BJ (cell line): Measurements from ENCODE around the gene BRPF3. TPM values are rescaled to one million over a fixed set of nuclear protein-coding genes. Genes with fewer than 3 reads are reported as not detected.

Experiments
- CTCF ChIA-PET: fragments of 350-600 bp; formaldehyde crosslinking; extraction: SDS; loops from one replicate; lab custom pipeline; 2021; ENCODE audit warnings: antibody characterized with exemption, inconsistent platforms; lab: Yijun Ruan, JAX
- POLR2A ChIA-PET: fragments of 300-600 bp; sonication (Branson Sonifier 250); formaldehyde crosslinking; extraction: SDS; loops from one replicate; lab custom pipeline; 2021; ENCODE audit warnings: antibody characterized with exemption; lab: Charles Lee
- DNase-seq: peaks from one replicate; pipeline ENCODE4 v3.0.0-alpha.2; 2011; ENCODE audit warnings: low read depth
- H3K27me3 ChIP-seq: 2 replicates; pipeline ENCODE4 v1.6.0; 2011; ENCODE audit warnings: low read length; ENCODE audit not compliant: control insufficient read depth, insufficient read depth
- H3K36me3 ChIP-seq: 2 replicates; pipeline ENCODE4 v1.5.1; 2011; ENCODE audit warnings: low read length; ENCODE audit not compliant: control insufficient read depth, insufficient read depth
- H3K4me3 ChIP-seq: 2 replicates; pipeline ENCODE4 v1.5.1; 2011; ENCODE audit warnings: low read depth, mild to moderate bottlenecking, control low read depth, low read length
- polyA plus RNA-seq: library from polyadenylated mRNA; depleted of rRNA; stranded (reverse); fragments of >200 nt; gene quantifications from 2 replicates; pipeline ENCODE4 v1.2.3, GENCODE V29; 2011
- TF ChIP-seq, protein P1 (sequence below): IDR thresholded peaks from 2 replicates; pipeline ENCODE4 v1.5.1; 2011; ENCODE audit warnings: low read depth, mild to moderate bottlenecking, control low read depth, inconsistent platforms, low read length, moderate library complexity; ENCODE audit not compliant: insufficient read depth

BRPF3 gene
- polyA plus RNA-seq, 1 experiment = 13.2 TPM

DNA sequence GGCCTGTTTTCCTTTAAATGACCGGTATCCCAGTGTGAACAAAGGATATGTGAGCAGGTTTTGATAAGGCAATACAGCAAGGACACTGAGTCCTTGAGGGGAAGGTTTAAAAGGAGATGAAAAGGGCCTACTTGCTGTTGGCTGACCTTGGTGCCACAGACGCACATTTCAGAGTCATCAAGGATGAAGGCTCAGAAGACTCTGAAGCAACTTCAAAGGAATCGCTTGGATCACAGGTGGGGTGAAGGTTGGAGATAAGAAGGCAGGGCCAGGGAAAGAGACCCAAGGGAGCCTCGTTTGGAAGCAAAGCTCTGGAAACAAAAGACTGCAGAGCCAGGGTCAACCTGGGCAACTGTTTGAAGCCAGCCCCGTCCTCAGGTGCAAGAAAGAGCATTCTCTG lies 43.2 kb downstream of the BRPF3 start:
- DNase-seq = no peak
- TF ChIP-seq, protein P1, sequence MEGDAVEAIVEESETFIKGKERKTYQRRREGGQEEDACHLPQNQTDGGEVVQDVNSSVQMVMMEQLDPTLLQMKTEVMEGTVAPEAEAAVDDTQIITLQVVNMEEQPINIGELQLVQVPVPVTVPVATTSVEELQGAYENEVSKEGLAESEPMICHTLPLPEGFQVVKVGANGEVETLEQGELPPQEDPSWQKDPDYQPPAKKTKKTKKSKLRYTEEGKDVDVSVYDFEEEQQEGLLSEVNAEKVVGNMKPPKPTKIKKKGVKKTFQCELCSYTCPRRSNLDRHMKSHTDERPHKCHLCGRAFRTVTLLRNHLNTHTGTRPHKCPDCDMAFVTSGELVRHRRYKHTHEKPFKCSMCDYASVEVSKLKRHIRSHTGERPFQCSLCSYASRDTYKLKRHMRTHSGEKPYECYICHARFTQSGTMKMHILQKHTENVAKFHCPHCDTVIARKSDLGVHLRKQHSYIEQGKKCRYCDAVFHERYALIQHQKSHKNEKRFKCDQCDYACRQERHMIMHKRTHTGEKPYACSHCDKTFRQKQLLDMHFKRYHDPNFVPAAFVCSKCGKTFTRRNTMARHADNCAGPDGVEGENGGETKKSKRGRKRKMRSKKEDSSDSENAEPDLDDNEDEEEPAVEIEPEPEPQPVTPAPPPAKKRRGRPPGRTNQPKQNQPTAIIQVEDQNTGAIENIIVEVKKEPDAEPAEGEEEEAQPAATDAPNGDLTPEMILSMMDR = no peak
- ChIA-PET POLR2A (no interaction called here), CTCF (no interaction called here)
- H3K27me3 ChIP-seq = no peaks in the 10 kb centered on the region
- no peaks in the 10 kb centered on the region for H3K36me3 ChIP-seq
- H3K4me3 ChIP-seq = no peak overlapping the region

- ChIA-PET POLR2A (no interaction called here), CTCF (no interaction called here)
- TF ChIP-seq, protein P1 = no peak
- no peaks in the 10 kb centered on the region for H3K27me3 ChIP-seq
- no peak for DNase-seq
- no peaks in the 10 kb centered on the region for H3K36me3 ChIP-seq
- no peak overlapping the region for H3K4me3 ChIP-seq
Measured at GRCh38 chr6:36241728-36242127, 45.2 kb downstream of the BRPF3 start.

DNA sequence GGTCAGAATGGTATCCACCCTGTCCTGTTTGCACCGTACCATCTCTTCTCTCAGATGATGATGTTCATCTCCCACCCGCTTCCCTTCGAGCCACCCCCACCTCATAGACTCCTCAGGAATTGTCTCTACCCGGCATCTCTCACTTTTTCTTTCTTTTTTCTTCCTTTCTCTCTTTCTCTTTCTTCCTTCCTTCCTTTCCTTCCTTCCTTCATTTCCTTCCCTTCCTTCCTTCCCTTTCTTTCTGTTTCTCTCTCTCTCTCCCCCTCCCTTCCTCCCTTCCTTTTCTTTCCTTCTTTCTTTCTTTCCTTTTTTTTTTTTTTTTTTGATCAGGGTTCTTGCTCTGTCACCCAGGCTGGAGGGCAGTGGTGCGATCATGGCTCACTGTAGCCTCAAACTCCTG lies 45.6 kb downstream of the BRPF3 start:
- no peak for DNase-seq
- CTCF ChIA-PET = interaction anchor here (1.2 kb wide), 1 partner anchor 10 kb away, joined by 5 read pairs; no protein-coding TSS in a partner anchor
- TF ChIP-seq, protein P1 = no peak
- POLR2A ChIA-PET = no interaction called here
- no peaks in the 10 kb centered on the region for H3K27me3 ChIP-seq
- no peaks in the 10 kb centered on the region for H3K36me3 ChIP-seq
- H3K4me3 ChIP-seq = no peak overlapping the region

DNA sequence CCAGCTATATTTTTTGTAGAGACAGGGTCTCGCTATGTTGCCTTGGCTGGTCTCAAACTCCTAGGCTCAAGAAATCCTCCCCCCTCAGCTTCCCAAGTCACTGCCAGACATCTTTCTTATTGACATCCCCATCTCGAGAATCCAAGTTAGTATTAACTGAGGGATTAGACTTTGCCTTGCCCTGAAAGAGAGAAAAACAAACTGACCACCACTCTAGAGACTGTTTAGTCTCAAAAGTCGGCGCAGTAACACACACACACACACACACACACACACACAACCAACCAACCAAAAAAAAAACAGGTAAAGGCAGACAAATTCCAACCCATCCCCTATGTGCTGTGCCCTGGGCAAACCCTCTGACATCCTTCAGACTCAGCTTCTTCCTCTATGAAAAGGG lies 46.1 kb downstream of the BRPF3 start:
- TF ChIP-seq, protein P1 = no peak
- ChIA-PET POLR2A (no interaction called here), CTCF (interaction anchor here (1.0 to 1.4 kb wide), 3 partner anchors 9 to 22 kb away, joined by 4 to 5 read pairs (median 5); no protein-coding TSS in a partner anchor)
- no peak for DNase-seq
- Histone ChIP-seq H3K36me3 (no peaks in the 10 kb centered on the region), H3K4me3 (no peak overlapping the region), H3K27me3 (no peaks in the 10 kb centered on the region)

DNA sequence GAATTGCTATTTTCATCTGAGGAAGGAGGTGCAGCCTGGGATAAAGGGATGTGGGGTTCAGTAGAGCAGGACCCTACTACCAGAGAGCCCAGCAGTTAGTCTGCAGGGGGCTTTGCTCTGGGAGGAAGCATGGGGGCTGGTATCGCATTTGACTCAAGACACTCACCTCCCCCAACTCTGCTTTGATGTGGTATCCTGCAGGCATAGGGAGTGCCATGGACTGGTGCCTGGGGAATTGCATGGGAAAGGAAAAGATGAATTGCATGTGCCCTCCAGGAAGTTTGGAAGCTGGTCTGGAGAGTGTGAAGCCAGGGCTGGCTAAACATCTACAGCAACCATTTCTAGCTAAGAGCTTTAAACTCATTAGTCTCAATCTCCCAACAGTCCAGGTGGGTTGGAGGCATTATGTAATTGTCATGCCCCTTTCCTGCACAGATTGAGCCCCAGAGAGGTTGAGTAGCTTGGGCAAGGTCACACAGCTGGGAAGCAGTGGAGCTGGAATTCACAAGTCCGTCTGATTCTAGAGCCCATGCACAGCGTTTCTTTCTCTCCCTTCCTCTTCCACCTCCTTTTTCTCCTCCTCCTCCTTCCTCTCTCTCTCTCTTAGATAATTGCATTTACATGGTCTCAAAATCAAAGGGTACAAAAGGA lies 47.1 kb downstream of the BRPF3 start:
- Histone ChIP-seq H3K36me3 (no peaks in the 10 kb centered on the region), H3K4me3 (no peak overlapping the region), H3K27me3 (no peaks in the 10 kb centered on the region)
- CTCF ChIA-PET = interaction anchor here (1.0 to 1.4 kb wide), 4 partner anchors 8 to 97 kb away, joined by 3 to 5 read pairs (median 4); no protein-coding TSS in a partner anchor
- DNase-seq = no peak
- POLR2A ChIA-PET = interaction anchor here (0.6 kb wide), 1 partner anchor 139 kb away, joined by 4 read pairs; no protein-coding TSS in a partner anchor
- TF ChIP-seq, protein P1 = no peak
